Lung (tissue), 12 donors: Measurements from ENCODE around the gene CARD8. TPM values are rescaled to one million over a fixed set of nuclear protein-coding genes. Genes with fewer than 3 reads are reported as not detected.

Experiments used
- ATAC-seq: fragments of 200-7000 bp; cut with Tn5 transposase; one replicate; pipeline ENCODE4 v1.9.1; 2020; ENCODE audit warnings: moderate number of reproducible peaks; ENCODE audit not compliant: insufficient read depth, low FRiP score
- DNase-seq, 3 donors: peaks; one replicate each; pipeline ENCODE4 v3.0.0-alpha.2; 2013 to 2017
- H3K27ac ChIP-seq, 2 donors: one replicate each; pipeline ENCODE4 v1.5.1; 2013; ENCODE audit warnings: mild to moderate bottlenecking in 2 of 2, moderate library complexity in 2 of 2, control low read depth in 1 of 2, inconsistent platforms in 1 of 2, low read depth in 1 of 2, low read length in 1 of 2
- H3K27me3 ChIP-seq, 3 donors: one replicate each; pipeline ENCODE4 v1.5.1; 2013; ENCODE audit warnings: low read length in 2 of 3; ENCODE audit not compliant: control insufficient read depth in 3 of 3, insufficient read depth in 3 of 3
- H3K36me3 ChIP-seq, 4 donors: one replicate each; pipeline ENCODE4 v1.5.1; 2013; ENCODE audit warnings: low read length in 4 of 4, mild to moderate bottlenecking in 1 of 4, moderate library complexity in 1 of 4; ENCODE audit not compliant: control insufficient read depth in 4 of 4, insufficient read depth in 4 of 4
- H3K4me1 ChIP-seq, 5 donors: one replicate each; pipeline ENCODE4 v1.5.1; 2013; ENCODE audit warnings: low read length in 5 of 5, mild to moderate bottlenecking in 2 of 5, moderate library complexity in 1 of 5; ENCODE audit not compliant: control insufficient read depth in 5 of 5, insufficient read depth in 5 of 5
- H3K4me3 ChIP-seq: one replicate; pipeline ENCODE4 v1.5.1; 2013; ENCODE audit warnings: mild to moderate bottlenecking, control low read depth, moderate library complexity
- H3K9ac ChIP-seq, 2 donors: one replicate each; pipeline ENCODE4 v1.5.1; 2013; ENCODE audit warnings: low read length in 2 of 2, control low read depth in 1 of 2; ENCODE audit not compliant: insufficient read depth in 1 of 2
- H3K9me3 ChIP-seq, 4 donors: one replicate each; pipeline ENCODE4 v1.5.1; 2013; ENCODE audit warnings: low read length in 3 of 4, mild to moderate bottlenecking in 1 of 4, moderate library complexity in 1 of 4; ENCODE audit not compliant: control insufficient read depth in 4 of 4, insufficient read depth in 3 of 4
- WGBS, 2 donors: extraction: QIAGEN DNeasy Blood & Tissue Kit; methylation state at CpG; one replicate each; pipeline ENCODE4 v1.1.7; 2013; 5-methylcytosine and 5-hydroxymethylcytosine counted together
- polyA plus RNA-seq, 2 donors: library from polyadenylated mRNA; stranded (reverse); fragments of 200-250 nt; gene quantifications; one replicate each; pipeline ENCODE4 v1.2.1, GENCODE V29; 2013
- total RNA-seq, 2 donors: library from RNA; depleted of rRNA in 1 of 2; stranded (reverse); fragments of >200 nt in 1 of 2; gene quantifications; one replicate each; pipeline ENCODE4 v1.2.1, GENCODE V29; 2014 to 2021
- TF ChIP-seq, protein P1 (sequence below): IDR thresholded peaks from 2 replicates; pipeline ENCODE4 v1.5.1; 2012; ENCODE audit warnings: mild to moderate bottlenecking; ENCODE audit errors: control extremely low read depth, extremely low read depth
- donor health status: control.
- donor health status: control.
- donor health status: Bipolar disorder and iron deficiency.
- donor health status: healthy.
- donor health status: DM: yes; HTN: yes; CAD: no.

Gene CARD8
- total and polyA plus RNA-seq, 4 donors: 43.0 to 114 (median 53.2) TPM

DNA sequence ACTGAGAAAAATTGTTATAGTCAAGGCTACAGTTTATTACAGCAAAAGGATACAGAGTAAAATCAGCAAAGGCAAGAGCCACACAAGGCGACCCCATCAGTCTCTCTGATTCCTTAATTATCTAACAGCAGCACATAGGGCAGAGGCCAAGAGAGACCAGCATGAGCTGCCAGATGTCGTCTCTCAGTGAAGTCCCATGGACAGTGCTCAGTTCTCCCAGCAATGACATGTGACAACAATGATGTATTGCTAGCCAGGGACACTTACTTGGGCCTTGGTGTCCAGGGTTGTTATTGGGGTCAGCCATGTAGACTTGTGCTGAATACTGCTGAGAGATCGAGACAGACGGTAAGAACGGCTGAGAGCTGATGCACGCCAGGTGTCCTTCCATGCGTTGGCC is 63.0 kb downstream of the CARD8 start:
- no peak for DNase-seq
- ATAC-seq: no peak
- 88 to 89% methylated on average over 7 of the region's 7 CpGs for WGBS, 2 donors
- TF ChIP-seq, protein P1, sequence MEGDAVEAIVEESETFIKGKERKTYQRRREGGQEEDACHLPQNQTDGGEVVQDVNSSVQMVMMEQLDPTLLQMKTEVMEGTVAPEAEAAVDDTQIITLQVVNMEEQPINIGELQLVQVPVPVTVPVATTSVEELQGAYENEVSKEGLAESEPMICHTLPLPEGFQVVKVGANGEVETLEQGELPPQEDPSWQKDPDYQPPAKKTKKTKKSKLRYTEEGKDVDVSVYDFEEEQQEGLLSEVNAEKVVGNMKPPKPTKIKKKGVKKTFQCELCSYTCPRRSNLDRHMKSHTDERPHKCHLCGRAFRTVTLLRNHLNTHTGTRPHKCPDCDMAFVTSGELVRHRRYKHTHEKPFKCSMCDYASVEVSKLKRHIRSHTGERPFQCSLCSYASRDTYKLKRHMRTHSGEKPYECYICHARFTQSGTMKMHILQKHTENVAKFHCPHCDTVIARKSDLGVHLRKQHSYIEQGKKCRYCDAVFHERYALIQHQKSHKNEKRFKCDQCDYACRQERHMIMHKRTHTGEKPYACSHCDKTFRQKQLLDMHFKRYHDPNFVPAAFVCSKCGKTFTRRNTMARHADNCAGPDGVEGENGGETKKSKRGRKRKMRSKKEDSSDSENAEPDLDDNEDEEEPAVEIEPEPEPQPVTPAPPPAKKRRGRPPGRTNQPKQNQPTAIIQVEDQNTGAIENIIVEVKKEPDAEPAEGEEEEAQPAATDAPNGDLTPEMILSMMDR: no peak
- Histone ChIP-seq H3K9ac (no peak overlapping the region), H3K36me3 (peaks cover 0 to 7% (median 2%) of the 10 kb centered on the region in 4 donors), H3K27me3 (no peaks in the 10 kb centered on the region), H3K4me1 (peaks cover 0 to 7% (median 2%) of the 10 kb centered on the region in 5 donors), H3K4me3 (no peak overlapping the region), H3K27ac (no peak overlapping the region), H3K9me3 (no peaks in the 10 kb centered on the region)

DNA sequence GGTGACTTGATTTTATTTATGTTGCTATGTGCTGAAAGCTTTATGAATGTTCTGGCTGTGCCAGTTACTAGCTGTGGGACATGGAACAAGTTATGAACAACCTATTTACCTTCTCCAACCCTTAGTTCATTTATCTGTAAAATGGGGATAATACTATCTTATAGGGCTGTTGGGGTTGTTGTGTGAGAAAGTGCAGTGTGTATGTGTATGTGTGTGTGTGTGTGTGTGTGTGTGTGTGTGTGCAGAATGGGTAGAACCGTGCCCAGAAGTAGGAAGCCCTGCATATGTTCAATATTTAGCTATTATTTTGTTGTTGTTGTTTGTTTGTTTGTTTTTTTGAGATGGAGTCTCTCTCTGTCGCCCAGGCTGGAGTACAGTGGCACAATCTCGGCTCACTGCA is 64.8 kb downstream of the CARD8 start:
- peaks cover 0 to 7% (median 2%) of the 10 kb centered on the region in 4 donors for H3K36me3 ChIP-seq

DNA sequence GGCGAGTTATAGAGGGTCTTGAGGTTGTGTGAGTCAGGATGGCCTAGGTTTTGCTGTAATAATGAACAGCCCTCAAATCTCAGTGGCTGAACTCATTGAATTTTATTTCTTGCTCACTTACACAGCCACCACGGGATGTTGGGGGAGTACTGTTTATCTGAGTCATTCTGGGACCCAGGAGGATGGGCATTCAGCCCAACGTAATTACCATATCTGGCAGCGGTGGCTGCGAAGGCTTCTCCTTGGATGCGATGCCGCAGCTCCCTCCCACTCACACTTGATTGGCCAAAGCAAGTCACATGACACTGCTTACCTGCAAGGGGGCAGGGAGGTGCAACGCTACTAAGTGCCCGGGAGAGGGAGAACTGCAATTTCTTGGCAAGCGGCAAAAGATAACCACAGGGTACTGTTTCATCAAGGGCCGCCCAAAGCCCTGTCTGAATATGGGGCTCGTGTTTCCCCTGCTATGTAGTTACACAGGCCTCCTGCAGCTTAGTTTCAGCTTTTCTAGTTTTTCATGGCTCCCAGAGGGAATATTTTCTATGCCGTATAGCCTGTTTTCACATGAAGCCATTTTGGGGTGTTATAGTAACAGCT is 65.3 kb downstream of the CARD8 start:
- Histone ChIP-seq H3K9ac (no peak overlapping the region), H3K4me3 (no peak overlapping the region), H3K27me3 (no peaks in the 10 kb centered on the region), H3K36me3 (peaks cover 0 to 12% (median 2%) of the 10 kb centered on the region in 4 donors), H3K27ac (no peak overlapping the region), H3K9me3 (no peaks in the 10 kb centered on the region), H3K4me1 (no peaks in the 10 kb centered on the region)
- ATAC-seq (peak; percentile 79), DNase-seq (peak in 1 of 3 donors; percentile 39)
- 75 to 79% methylated on average over 13 of the region's 13 CpGs for WGBS, 2 donors
- TF ChIP-seq, protein P1: no peak

More for the DNA sequence above, 64.8 kb downstream of the CARD8 start:
- ATAC-seq (no peak), DNase-seq (no peak)
- TF ChIP-seq, protein P1: no peak
- H3K9me3 ChIP-seq: no peaks in the 10 kb centered on the region
- WGBS, 2 donors: 90 to 94% methylated on average over 3 of the region's 3 CpGs
- H3K9ac ChIP-seq: no peak overlapping the region
- no peaks in the 10 kb centered on the region for H3K27me3 ChIP-seq
- no peaks in the 10 kb centered on the region for H3K4me1 ChIP-seq
- no peak overlapping the region for H3K4me3 ChIP-seq
- no peak overlapping the region for H3K27ac ChIP-seq
